ENCODE measurements around the gene IL17RD.

IL17RD gene

DNA sequence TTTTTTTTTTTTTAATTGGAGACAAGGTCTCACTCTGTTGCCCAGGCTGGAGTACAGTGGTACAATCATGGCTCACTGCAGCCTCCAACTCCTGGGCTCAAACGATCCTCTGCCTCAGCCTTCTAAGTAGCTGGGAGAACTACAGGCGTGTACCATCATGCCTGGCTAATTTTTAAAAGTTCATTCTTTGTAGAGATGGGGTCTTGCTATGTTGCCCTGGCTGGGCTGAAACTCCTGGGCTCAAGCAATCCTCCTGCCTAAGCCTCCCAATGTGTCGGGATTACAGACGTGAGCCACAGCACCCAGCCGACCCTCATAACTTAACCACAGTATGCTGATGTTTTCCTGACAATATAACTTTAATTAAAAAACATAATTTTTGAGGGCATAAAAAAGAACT lies 24.3 kb downstream of the IL17RD start:
- DNase-seq: no peak
- in situ Hi-C loops (cut with HindIII; ENCODE audit: low pct_ligation_motif_present, low pct_unique_long_range_greater_than_20kb, low sequenced_read_pairs): no loop called here

DNA sequence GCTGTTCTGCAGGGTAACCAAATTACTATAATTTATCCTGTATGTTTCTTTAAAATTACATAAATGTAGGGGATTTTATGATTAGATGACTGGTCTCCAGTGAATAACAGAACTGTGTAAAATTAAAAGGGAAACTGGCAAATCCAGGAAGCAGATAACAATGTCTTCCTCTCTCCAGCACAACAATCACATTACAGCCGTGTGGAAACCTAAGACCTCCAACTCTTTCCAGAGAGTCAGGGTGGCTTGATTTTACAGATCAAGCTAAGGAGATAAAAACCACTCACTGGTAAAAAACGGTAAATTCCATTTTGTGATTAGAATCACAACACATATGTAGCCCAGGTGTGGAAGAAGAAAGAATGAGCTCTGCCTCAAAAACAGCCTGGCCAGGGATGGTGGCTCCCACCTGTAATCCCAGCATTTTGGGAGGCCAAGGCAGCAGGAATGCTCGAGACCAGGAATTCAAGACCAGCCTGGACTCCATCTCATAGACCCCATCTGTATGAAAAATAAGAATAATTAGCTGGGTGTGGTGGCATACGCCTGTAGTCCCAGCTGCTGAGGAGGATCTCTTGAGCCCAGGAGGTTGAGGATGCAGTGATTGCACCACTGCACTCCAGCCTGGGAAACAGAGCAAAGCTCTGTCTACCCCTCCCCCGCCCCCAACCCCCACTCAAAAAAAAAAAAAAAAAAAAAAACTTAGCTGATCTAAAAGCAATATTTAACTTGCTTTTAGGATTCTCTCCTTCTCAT lies 29.0 kb downstream of the IL17RD start:
- in situ Hi-C loops (cut with HindIII; ENCODE audit: low pct_ligation_motif_present, low pct_unique_long_range_greater_than_20kb, low sequenced_read_pairs): no loop called here
- DNase-seq: no peak

DNA sequence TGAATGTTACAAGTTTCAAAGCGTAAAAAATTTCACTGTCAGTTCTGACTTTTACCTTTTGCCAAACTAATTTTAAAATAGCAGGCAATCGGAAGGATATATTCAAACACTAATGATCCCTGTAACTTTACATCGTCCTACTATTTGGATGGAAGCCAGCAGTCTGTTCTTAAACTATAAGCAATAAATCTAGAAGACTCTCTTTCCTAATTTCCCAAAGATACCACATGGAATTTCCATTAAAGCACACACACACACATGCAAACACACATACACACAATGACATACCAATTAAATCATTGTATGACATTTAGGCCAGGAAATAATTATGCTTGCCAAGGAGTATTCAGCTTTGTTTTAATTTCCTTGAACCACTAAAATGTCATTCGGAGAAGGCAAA lies 32.0 kb downstream of the IL17RD start:
- in situ Hi-C loops (cut with HindIII; ENCODE audit: low pct_ligation_motif_present, low pct_unique_long_range_greater_than_20kb, low sequenced_read_pairs): no loop called here
- no peak for DNase-seq

DNA sequence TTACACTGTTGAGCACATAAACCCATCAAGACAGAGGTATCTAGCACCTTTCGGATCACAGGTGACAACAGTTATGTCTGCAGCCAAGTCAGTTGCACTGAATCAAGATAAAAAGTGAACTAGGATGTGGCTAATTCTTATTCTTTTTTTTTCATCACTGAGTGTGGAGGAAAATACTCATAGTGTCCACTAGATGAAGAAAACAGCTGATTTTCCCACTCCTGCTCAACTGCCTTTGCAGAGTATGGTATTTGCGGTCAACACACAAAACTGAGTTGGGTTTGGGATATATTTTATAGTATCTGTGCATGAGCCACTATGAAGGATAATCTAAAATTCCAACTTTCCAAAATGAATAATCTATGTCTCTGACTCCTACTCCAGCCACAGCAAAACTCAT lies 32.5 kb downstream of the IL17RD start:
- in situ Hi-C loops (cut with HindIII; ENCODE audit: low pct_ligation_motif_present, low pct_unique_long_range_greater_than_20kb, low sequenced_read_pairs): no loop called here
- DNase-seq: no peak

DNA sequence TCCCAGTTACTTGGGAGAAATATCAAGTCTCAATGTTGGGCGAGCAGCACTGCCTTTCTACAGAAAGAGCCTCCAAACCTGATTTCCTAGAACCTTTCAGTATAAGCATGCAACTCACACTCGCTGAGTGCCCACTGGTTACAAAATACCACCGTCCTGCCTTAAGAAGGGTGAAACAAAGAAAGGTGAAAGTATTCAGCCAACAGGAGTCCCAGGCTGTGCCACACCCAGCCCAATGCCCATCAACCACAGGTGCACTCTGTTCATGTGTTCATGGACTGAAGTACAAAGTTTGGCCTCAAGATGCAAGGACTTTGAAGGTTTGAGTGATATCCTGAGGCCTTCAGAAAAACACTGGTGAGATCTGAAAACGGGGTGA lies 34.0 kb downstream of the IL17RD start:
- in situ Hi-C loops (cut with HindIII; ENCODE audit: low pct_ligation_motif_present, low pct_unique_long_range_greater_than_20kb, low sequenced_read_pairs): no loop called here
- DNase-seq: no peak

DNA sequence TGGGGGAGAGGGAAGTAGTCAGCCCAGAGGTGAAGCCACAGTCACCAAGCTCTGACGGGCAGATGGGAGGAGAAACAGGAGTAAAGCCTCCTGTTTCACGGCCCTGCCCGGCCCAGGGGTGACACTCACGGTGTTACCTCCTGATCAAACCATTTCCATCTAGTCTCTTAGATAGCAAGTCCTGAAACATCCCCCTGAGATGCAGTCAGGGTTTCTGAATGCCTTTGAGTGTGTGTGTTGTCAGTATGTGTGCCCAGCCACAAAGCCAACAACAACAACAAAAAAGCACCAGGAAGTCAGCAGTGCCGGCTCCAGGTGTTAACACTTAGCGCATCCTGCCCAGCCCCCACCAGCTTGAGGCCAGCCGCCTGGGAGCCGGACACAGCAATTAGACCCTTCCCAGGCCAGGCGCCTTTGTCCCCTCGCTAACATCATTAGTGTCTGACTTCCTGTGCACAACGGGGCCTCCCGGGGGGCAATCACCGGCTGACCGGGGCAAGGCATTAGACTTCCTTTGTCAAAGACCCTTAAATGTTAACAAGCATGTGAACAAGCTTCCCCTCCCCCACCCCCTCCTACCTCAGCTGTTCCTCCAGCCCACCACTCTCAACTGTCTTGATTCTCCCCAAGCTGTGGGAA lies 34.5 kb downstream of the IL17RD start:
- DNase-seq: no peak
- in situ Hi-C loops (cut with HindIII; ENCODE audit: low pct_ligation_motif_present, low pct_unique_long_range_greater_than_20kb, low sequenced_read_pairs): no loop called here

DNA sequence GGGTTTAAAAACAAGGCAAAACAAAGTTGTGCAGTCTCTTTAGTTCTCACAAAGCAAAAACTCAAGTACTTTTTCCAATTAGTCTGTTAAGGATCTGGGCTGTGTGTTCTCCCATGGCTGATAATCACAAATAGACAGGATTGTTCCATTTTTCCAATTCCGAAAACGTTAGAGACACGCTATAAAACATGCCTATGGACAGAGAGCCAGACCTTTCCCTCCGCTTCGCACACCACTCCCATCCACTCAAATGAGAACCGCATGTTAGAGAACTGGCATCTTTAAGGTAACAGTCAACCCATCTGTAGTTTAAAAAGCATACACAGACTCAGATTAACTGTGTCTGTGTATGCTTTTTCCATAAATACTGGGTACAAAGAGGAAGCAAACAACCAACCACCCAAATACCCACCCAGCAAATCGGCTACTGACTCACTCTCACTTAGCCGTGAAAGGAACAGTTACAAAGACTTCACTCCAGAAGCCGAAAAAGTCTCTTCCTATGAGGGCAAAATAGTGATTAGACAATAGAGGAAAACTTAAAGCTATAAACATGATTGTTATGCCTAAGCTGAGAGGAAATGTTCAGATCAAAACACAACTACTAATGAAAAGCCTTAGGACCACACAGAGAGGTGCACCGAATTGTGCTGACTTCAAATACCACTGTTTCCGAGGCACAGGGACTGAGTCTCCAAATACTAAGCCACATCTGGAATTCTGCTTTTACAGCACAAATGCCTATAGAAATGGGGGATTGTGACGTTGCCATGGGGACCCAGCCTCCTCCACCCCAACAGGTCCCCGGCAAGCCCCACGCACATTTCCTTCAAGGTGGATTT lies 36.1 kb downstream of the IL17RD start:
- in situ Hi-C loops (cut with HindIII; ENCODE audit: low pct_ligation_motif_present, low pct_unique_long_range_greater_than_20kb, low sequenced_read_pairs): no loop called here
- DNase-seq: no peak

DNA sequence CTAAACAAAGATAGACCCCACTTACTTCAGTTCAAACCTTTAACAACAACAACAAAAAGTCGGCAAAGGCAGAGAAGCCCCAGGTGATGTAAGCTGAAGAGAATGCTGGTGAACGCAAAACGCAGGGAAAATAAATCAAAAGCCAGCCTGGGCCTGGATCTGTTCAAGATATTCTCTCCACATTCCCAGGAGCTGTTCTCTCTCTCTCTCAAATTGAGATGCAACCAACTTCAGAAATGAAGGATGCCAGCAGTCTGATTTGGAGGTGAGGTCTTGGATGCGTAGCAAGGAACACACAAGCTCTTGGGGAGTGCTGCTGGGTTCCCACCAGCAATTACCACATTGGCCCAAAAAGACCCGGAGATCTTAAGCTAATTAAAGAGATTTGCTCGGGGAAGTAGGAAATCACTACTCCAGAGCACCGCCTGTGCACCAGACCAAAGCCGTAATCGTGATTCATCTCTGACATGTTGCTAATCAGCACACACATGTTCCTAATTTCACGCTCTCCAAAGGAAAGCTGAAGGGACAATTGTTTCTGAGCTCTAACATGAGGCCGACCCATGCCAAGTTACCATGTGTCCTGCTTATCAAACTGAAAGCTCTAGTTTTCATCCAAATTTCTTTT lies 37.1 kb downstream of the IL17RD start:
- DNase-seq: no peak
- in situ Hi-C loops (cut with HindIII; ENCODE audit: low pct_ligation_motif_present, low pct_unique_long_range_greater_than_20kb, low sequenced_read_pairs): no loop called here

DNA sequence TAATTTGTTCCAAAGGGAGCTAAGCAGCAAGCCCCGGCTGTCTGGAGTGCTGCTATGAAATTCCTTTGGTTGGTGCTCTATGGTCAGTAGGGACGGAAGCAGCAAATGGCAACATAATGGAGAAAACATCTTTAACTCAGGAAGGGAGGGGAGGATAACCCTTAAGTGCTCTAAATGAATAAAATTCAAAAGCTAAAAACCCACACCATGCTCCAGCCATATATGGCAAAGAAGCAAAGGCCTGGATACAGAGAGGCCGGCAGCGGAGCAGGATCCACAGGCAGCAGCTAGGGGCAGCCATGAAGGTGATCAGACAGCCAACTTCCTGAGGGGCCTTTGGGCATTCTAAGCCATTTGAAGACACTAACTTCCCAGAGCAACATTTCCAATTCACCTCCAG lies 38.9 kb downstream of the IL17RD start:
- in situ Hi-C loops (cut with HindIII; ENCODE audit: low pct_ligation_motif_present, low pct_unique_long_range_greater_than_20kb, low sequenced_read_pairs): no loop called here
- DNase-seq: no peak

DNA sequence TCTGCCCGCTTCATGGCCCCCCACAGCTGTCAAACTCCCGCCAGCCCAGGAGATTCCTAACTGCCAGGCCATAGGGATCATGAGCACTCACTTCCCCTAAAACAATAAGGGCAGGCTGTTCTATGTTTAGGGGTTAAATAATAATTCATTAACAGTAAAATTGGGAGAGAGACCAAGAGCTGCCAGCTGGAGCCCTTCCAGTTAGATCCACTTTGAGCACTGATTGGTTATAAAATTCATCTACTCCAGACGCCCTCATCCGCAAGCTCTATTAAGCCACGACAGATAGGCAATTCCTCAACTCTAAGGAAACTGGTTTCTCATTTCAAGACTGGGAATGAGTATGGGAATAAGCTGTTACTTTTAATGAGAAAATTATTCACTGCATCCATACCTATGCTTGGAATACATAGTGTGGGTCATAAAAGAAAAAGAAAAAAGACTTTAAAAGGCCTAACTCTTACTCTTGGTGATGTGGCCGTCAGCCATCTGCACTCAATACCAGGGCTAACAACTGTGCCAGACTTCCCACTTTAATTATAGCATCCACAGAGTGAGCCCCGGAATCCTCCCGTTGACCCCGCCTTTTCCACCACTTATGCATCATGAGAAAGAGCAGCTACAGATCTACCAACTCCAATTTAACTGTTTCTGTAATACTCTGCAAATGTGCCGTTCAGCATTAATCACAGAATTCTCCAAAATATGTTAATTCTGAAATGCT lies 44.5 kb downstream of the IL17RD start:
- in situ Hi-C loops (cut with HindIII; ENCODE audit: low pct_ligation_motif_present, low pct_unique_long_range_greater_than_20kb, low sequenced_read_pairs): no loop called here

DNA sequence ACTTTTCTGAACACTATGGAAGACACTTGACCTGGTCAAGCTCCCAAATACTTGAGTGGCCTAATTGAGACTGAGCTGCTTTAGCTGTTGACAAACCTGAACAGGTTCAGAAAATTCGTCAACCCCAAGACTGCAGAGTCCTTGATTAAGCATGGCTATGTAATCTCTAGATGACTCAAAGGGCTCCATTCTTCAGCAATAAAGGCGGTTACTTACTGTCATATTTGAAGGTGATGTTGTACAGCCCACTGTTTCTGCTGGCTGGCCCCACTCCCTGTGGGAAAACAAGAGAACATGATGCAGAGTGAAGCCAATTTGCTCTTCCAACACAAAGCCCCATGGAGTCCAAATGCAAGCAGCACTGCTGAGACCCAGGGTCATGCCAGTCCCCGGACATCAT lies 45.1 kb downstream of the IL17RD start:
- no peak for DNase-seq
- in situ Hi-C loops (cut with HindIII; ENCODE audit: low pct_ligation_motif_present, low pct_unique_long_range_greater_than_20kb, low sequenced_read_pairs): no loop called here

More for the DNA sequence above, 44.5 kb downstream of the IL17RD start:
- no peak for DNase-seq

DNA sequence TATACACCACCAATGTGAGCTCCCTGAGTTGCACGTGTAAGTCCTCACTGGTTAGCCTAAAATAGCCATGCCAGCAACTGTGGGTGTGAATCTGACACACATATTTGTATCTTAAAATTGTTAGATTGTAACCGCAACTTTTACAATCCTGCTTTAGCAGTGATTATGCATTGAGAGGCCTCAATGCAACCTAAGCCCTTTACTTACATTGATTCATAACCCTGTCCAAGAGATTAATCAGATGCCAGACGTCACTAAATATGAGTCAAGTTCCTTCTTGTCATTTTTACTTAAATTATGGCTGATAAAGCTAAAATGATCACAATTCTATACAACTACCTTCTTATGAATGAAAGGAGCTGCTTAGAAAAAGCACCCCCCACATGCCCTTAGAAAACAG lies 46.9 kb downstream of the IL17RD start:
- in situ Hi-C loops (cut with HindIII; ENCODE audit: low pct_ligation_motif_present, low pct_unique_long_range_greater_than_20kb, low sequenced_read_pairs): no loop called here
- DNase-seq: no peak

DNA sequence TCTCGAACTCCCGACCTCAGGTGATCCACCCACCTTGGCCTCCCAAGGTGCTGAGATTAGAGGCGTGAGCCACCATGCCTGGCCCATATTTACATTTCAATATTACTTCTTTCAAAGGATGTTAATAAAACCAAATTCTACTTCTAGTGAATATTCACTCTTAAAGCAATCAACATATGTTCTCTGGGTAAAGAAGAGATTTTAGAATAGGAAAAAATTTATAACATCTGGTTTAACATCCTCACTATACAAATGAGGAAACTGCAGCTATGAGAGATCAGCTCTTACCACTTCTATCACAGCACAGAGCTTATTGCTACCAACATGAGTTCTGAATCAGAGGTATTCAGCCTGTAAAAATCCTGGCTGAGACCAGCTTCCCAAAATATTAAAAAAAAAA lies 48.7 kb downstream of the IL17RD start:
- in situ Hi-C loops (cut with HindIII; ENCODE audit: low pct_ligation_motif_present, low pct_unique_long_range_greater_than_20kb, low sequenced_read_pairs): no loop called here

DNA sequence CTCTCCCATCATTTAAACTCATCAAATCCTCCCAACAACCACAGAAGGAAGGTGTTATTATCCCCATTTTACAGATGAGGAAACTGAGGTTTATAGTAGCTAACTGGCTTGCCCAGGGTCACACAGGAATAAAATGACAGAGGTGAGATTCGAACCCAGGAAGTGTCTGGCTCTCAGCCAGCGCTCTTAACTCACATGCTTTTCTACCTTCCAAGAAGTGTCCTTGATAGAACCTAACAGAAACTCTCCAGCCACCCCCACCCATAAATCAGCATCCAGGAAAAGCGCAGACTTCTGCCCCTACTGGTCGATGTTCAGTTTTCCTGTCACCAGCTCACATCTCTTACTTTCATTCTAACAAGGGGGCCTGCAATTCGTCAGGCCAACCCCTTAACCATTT lies 52.9 kb downstream of the IL17RD start:
- in situ Hi-C loops (cut with HindIII; ENCODE audit: low pct_ligation_motif_present, low pct_unique_long_range_greater_than_20kb, low sequenced_read_pairs): no loop called here
- DNase-seq: peak; percentile 18

More for the DNA sequence above, 48.7 kb downstream of the IL17RD start:
- DNase-seq: no peak

DNA sequence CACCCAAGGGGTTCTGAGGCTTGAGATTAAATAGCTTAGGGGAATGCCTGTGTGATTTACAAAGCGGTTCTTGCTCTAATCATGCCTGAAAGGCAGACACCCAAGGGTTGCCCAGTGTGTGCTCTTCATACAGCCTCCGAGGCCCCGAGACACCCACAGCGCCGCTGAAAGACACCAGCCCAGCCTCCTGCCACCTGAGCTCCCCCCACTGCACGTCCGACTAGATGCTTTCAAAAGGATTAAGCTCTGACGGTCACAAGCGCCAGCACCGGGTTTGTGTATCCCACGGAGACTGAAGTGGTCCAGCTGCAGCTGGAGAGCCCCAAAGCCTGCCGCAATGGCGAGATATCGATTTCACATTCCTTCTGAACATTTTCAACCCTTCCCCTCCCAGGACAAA lies 54.4 kb downstream of the IL17RD start:
- DNase-seq: no peak
- in situ Hi-C loops (cut with HindIII; ENCODE audit: low pct_ligation_motif_present, low pct_unique_long_range_greater_than_20kb, low sequenced_read_pairs): no loop called here

DNA sequence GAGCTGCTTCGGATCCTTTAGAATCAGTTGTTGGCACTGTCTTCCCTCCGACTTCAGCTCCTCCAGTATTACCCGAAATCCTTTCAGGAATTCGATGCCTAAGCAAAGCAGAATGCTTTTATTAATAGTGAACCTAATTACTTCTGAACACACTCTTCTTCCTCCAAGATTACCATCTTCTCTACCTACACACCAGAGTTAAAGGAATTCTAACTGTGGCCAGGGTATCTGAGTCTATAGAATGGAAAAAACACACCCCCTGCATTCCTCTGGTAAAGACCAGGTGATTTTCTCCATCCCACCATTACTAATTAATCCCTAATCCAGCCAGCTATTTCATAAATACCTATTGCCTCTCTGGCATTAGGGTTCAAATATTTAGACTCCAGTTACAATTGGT lies 54.9 kb downstream of the IL17RD start:
- in situ Hi-C loops (cut with HindIII; ENCODE audit: low pct_ligation_motif_present, low pct_unique_long_range_greater_than_20kb, low sequenced_read_pairs): no loop called here

DNA sequence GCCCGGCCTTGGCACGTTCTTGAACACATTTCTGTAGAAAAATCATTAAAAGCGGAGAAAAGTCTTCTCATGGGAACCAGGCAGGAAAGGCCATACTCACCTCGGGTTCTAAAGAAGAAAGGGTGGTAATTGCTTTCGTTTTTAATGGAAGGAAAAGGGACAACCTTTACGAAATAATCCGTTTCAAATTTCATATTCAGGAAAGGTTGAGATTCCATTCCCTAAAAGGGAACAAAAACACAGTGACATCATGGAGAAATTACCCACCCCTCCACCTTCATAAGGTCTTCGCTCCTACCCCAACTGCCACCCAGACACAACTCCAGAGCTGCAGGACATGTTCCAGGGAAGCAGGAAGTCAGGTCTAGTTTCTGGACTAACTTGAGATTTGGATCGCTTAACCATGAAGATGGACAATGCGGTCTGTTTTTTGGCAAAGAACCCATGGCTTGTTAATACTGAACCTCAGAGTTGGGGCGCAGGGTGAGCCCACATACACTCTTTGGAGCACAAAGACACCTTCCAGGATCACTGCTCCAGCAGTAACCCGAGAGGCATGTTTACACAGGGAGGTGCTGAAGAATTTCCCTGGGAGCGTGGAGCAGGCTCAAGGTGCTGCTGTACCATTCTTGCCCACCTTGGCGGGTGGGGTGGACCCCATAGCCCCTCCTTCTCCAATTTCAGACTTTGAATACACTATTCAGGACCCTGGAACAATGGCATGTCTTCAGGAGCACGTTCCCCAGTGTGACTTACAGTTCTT lies 55.5 kb downstream of the IL17RD start:
- in situ Hi-C loops (cut with HindIII; ENCODE audit: low pct_ligation_motif_present, low pct_unique_long_range_greater_than_20kb, low sequenced_read_pairs): no loop called here
- DNase-seq: no peak

More for the DNA sequence above, 54.9 kb downstream of the IL17RD start:
- no peak for DNase-seq

DNA sequence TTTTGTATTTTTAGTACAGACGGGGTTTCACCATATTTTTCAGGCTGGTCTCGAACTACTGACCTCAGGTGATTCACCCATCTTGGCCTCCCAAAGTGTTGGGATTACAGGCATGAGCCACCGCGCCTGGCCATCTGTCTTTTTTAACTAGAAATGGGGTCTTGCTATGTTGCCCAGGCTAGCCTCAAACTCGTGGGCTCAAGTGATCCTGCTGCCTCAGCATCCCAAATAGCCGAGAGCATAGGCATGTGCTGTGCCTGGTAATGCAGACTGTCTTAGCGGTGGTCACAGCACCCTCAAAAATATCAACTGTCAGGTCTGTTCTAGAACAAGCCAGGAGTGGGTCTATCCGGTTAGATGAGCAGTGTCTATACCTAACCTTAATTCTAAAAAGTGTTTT lies 56.5 kb downstream of the IL17RD start:
- DNase-seq: no peak
- in situ Hi-C loops (cut with HindIII; ENCODE audit: low pct_ligation_motif_present, low pct_unique_long_range_greater_than_20kb, low sequenced_read_pairs): no loop called here

Measured in ACHN (cell line).